GM18505 (cell line): ENCODE data around the gene SIRPG.
"Not testable (repeated sequence)": the region's sequence is repeated elsewhere in the genome, so short reads cannot be mapped to it uniquely, and the experiment has no call there.

Experiments used
- ATAC-seq: cut with Tn5 transposase; IDR thresholded peaks from one replicate; pipeline ENCODE4 v1.9.1; 2021; ENCODE audit not compliant: unreplicated experiment
- POLR2A ChIP-seq: IDR thresholded peaks from 4 replicates; pipeline ENCODE4 v1.6.1; 2011; ENCODE audit warnings: borderline replicate concordance; ENCODE audit not compliant: insufficient read depth, insufficient read length; ENCODE audit errors: extremely low read depth

Gene SIRPG

DNA sequence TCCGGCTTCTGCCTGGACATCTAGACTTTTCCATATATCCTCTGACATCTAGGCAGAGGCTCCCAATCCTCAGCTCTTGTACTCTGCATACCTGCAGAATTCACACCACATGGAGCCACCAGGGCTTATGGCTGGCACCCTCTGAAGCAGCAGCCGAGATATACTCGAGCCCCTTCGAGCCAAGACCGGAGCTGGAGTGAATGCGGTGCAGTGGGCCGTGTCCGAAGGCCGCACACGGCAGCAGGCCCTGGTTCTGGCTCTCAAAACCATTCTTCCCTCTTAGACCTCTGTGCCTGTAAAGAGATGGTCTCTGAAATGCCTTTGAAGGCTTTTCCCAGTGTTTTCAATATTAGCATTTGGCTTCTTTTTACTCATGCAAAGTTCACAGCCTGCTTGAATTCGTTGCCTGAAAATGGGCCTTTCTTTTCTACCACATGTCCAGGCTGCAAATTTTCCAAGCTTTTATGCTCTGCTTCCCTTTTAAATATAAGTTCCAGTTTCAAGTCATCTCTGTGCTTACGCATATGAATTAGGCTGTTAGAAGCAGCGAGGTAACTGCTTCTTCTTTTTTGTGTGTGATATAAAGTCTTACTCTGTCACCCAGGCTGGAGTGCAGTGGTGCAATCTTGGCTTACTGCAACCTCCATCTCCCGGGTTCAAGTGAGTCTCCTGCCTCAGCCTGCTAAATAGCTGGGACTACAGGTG lies 33.9 kb downstream of the SIRPG start:
- no peak for TF ChIP-seq POLR2A
- ATAC-seq: no peak

DNA sequence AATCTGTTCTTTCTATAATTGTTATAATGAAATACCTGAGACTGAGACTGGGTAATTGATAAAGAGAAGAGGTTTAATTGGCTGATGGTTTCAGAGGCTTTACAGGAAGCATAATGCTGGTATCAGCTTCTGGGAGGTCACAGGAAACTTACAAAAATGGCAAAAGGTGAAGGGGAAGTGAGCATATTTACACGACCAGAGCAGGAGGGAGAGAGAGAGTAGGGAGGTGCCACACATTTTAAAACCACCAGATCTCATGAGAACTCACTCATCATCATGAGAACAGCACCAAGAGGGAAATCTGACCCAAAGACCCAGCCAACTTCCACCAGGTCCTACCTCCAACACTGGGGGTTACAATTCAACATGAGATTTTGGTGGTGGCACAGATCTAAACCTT lies 35.1 kb downstream of the SIRPG start:
- no peak for TF ChIP-seq POLR2A
- ATAC-seq: no peak

DNA sequence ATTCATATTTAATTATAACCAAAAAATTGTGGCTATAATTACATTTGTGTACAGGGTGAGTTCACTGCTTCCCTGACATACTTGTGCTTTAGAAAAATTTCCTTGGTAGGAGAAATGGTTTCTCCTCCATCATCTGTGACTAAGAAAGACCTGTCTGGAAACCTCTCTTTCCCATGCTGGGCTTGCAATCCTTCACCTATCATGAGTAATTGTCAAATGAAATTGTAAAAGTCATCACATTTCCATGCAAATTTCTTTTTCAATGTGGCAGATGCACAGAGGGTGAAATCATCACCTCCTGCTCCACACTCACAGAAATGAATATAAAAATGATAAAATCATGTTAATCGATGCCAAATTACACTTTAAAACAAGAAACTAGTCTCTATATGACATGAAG lies 36.3 kb downstream of the SIRPG start:
- ATAC-seq: no peak
- TF ChIP-seq POLR2A: no peak

DNA sequence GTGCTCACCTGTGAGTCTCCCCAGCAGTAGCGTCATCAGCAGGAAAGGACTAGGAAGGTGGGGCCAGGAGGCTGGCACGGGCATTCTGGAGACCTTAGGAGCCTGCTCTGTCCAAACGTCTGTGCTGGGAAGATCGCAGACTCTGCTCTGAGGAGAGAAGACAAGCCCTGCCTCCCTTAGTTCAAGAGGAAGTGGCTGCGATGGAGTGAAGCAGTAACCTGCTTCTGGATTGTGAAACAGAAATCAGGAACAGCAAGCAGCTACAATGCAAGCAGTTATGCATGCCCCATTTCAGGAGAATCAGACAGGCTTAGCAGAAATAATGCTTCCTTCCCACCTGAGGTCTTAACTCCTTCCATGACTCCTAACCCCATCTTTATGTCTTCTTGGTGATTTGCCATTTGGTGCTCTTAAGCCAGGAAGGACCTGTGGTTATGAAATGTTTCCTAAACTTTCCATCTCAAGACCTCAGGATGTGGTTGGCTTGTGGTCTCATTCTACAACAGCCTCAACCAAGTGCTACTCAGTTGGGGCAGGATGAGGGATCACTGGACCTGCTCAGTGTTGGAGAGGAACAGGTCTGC lies 37.6 kb downstream of the SIRPG start, which contains the start of gene SIRPB1:
TSS of gene SIRPB1 (minus strand) at position 149 of the 584 bp plus-strand sequence. CDS start at position 84, 65 bp downstream.
- no peak for ATAC-seq
- TF ChIP-seq POLR2A: no peak

DNA sequence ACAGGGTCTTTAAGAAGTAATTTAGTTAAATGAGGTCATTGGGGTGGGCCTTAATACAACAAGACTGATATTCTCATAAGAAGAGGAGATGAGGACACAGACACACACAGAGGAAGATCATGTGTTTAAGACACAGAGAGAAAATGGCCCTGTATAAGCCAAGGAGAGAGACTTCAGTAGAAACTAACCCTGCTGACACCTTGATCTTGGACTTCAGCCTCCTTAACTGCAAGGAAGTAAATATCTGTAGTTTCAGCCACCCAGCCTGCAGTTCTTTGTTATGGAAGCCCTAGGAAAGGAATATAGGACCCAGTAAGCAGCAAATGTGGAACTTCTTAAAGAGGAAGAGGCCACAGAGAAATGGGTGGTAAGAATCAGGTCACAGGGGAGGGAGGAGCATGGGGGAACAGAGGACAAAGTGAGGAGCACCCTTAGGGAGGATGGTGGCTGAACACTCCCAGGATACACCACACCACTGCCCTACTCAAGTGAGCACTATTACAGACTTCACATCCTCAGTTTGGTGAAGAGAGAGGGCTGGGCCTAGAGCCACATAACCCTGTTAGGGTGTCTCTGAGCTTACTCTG lies 38.5 kb downstream of the SIRPG start:
- ATAC-seq: no peak
- no peak for TF ChIP-seq POLR2A

DNA sequence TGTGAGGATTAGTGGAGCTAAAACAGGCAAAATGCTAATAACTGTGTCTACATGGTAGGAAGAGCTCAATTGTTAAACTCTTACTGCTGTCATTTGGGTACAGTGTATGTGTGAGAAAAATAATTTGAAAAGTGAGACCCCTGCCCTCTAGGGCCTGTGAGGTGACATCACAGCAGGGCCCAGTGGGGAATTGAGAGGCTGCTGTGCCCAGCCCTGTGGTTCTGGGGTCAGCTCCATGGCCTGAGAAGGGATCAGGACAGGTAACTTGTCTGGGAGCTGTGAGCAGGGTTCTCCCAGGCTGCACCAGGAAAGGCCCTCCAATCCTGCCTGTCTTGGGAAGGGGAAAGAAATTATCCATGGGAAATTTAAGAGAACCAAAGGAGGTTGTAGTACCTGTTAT lies 39.1 kb downstream of the SIRPG start:
- no peak for ATAC-seq
- no peak for TF ChIP-seq POLR2A

DNA sequence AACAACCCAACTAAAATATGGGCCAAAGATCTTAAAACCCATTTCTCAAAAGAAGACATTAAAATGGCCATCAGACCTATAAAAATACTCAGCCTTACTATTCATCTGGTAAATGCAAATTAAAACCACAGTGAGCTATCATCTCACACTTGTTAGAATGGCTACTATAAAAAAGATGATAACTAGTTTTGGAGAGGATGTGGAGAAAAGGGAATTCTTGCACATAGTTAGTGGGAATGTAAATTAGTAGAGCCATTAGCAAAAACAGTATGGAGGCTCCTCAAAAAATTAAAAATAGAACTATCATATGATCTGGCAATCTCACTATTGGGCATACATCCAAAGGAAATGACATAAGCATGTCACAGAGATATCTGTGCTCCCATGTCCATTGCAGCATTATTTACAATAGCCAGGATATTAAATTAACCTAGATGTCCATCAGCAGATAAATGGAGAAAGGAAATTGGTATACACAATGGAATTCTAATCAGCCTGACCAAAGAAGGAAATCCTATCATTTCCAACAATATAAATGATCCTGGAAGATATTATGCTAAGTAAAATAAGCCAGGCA lies 40.6 kb downstream of the SIRPG start:
- no peak for ATAC-seq
- no peak for TF ChIP-seq POLR2A

DNA sequence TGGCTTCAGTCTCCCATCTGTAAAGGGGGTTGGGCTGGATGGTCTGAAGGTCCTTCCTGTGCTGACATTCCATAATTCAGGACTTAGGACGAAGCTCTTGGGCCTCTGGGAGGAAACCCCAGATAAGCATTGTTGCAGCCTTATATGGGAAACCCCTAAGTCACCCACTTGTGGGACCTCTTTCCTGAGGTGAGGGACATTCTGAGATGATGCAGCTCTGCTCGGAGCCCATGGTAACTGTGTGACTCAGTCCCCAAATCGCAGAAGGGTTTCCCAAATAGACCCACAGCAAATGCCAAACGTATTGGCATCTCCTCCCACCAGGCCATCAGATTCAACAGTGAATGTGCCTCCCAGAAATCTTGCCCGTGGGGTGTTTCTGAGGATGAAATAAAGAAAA lies 47.2 kb downstream of the SIRPG start:
- ATAC-seq: not testable (repeated sequence)

DNA sequence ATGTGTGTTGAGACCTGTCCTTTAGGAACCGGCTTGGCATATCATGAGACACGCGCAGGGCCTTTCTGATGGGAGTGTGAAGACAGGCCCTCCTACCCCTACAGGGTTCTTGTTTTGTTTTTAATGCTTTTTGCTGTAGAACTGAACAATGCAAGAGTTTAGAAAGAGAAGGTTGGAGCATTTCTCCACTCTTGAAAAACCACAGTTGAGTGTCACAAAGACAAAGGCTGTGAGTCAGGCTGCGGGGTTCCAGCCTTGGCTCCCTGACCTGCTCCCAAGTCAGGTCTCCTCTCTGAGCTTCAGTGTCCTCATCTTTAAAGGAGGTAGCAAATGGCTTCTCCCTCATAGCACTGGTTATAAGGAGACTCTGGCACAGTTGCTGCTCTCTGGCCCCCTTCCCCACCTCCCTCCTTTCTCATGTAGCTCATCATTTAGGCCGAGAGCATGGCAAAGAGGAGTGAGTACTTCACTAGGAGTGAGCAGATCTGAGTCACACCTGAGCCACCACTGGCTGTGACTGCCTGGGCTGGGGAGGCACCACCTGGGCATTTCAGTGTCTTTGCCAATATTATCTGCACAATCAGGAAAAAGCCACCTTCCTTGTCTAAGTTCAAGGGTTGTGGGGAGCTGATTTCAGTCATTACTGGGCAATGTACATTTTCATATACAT lies 48.8 kb downstream of the SIRPG start:
- ATAC-seq: not testable (repeated sequence)

DNA sequence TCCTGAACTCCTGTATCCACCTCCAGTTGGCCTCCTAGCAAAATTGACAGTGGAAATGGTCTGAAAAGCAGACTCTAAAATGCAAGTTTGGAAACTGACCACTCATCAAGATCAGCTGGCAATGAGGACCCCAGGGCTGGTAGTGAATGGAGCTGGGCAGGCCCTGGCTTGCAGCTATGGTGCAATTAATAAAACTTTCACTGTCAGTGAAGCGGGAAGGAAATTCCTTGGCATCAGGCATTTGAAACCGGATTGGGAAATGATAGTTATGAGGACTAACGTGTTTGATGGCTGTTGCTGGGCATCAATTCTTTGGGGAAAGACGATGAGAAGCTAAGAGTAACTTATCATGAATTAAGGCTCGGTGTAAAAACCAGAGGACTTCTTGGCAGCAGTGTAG lies 56.8 kb downstream of the SIRPG start:
- no peak for ATAC-seq

DNA sequence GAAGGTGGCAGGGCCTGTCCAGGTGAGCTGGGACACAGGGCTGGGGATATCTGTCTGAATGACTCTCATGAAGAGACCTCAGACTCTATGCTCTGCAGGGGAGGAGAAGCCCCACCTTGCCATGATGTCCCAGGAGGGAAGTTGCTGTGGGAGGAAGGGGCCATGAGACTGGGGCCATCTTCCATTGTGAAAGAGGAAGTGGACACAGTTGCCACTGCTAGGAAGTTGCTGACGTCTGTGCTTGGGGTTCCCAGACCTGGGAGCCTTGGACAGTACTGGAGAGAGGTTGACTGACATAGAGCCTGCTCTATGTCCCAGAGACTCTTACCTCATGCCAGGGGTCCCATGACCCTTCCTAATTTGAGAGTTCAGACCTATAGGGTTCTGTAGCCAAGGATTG lies 62.2 kb downstream of the SIRPG start:
- TF ChIP-seq POLR2A: no peak
- ATAC-seq: no peak

More for the DNA sequence above, 56.8 kb downstream of the SIRPG start:
- no peak for TF ChIP-seq POLR2A

DNA sequence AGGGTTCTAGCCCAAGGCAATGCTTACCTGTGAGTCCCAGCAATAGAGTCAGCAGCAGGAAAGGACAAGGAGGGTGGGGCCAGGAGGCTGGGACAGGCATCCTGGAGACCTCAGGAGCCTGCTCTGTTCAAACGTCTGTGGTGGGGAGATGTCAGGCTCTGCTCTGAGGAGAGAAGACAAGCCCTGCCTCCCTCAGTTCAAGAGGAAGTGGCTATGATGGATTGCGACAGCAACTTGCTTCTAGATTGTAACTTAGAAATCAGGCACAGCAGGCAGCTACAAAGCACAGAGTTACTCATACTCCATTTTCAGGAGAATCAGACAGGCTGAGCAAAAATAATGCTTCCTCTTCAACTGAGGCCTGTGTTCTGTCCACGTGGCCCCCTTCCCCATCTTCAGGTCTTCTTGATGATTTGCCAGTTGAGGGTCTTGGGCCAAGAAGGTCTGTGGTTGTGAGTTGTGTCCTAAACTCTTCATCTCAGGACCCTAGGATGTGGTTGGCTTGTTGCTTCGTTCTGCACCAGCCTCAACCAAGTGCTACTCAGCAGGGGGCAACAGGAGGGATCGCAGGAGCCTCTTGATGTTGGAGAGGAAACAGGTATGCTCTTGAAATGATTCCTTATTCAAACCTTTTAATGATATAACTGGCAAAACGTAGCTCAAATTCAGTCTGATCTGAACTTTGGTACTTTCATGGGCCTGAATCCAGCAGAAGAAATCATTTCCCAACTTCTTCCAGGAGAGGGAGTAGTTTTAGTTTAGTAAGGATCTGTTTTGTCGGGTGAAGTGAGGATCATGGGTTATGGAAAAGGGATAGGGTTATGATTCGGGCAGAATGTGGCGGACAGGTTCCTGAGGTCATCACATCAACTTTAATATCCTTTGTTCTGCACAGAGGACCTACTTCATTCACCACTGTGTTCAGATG lies 68.8 kb downstream of the SIRPG start:
- no peak for TF ChIP-seq POLR2A
- no peak for ATAC-seq
